ENCODE results near the gene BNIP5. TPM values are rescaled to one million over a fixed set of nuclear protein-coding genes. Genes with fewer than 3 reads are reported as not detected.

BNIP5 gene
- total RNA-seq, 2 experiments from 2014 or later, result not detected

- no peaks in the 10 kb centered on the region for H3K36me3 Mint-ChIP-seq (ENCODE audit: low read depth)
- no peak overlapping the region for H3K27ac Mint-ChIP-seq
- no peak overlapping the region for H3K4me3 ChIP-seq (ENCODE audit: low read length)
- no peaks in the 10 kb centered on the region for H3K9me3 Mint-ChIP-seq
- intact Hi-C loops (cut with DNase I, micrococcal nuclease), result no loop called here
- H3K27me3 Mint-ChIP-seq, result no peaks in the 10 kb centered on the region
- ChIA-PET POLR2A (no interaction called here), CTCF (no interaction called here)
- TF ChIP-seq CTCF (IDR thresholded peaks at IDR 0.05), result no peak
- ATAC-seq (ENCODE audit: poor library complexity) (no peak), DNase-seq (no peak)
- no peak overlapping the region for H3K27ac ChIP-seq (ENCODE audit: low read depth in 1 of 2, low read length in 2 of 2)
- H3K4me1 ChIP-seq (ENCODE audit: insufficient read depth, low read length), result no peaks in the 10 kb centered on the region
- H3K4me3 Mint-ChIP-seq, result no peak overlapping the region
- no peaks in the 10 kb centered on the region for H3K9me3 ChIP-seq (ENCODE audit: control insufficient read depth in 1 of 2, insufficient read depth in 1 of 2, low read length in 2 of 2)
- H3K36me3 ChIP-seq (ENCODE audit: insufficient read depth, low read length), result no peaks in the 10 kb centered on the region
- no peaks in the 10 kb centered on the region for H3K4me1 Mint-ChIP-seq (ENCODE audit: low read depth)
- H3K27me3 ChIP-seq (ENCODE audit: control insufficient read depth in 1 of 2, insufficient read depth in 2 of 2, low read length in 2 of 2), result no peaks in the 10 kb centered on the region
Measured at GRCh38 chr6:36312854-36313648, 23.6 kb downstream of the BNIP5 start.

- H3K27me3 Mint-ChIP-seq, result no peaks in the 10 kb centered on the region
- ChIA-PET POLR2A (no interaction called here), CTCF (no interaction called here)
- no peaks in the 10 kb centered on the region for H3K4me1 ChIP-seq (ENCODE audit: insufficient read depth, low read length)
- no peaks in the 10 kb centered on the region for H3K36me3 Mint-ChIP-seq (ENCODE audit: low read depth)
- no peaks in the 10 kb centered on the region for H3K4me1 Mint-ChIP-seq (ENCODE audit: low read depth)
- H3K27ac ChIP-seq (ENCODE audit: low read depth in 1 of 2, low read length in 2 of 2), result no peak overlapping the region
- H3K9me3 Mint-ChIP-seq, result no peaks in the 10 kb centered on the region
- H3K4me3 Mint-ChIP-seq, result no peak overlapping the region
- H3K27ac Mint-ChIP-seq, result no peak overlapping the region
- H3K4me3 ChIP-seq (ENCODE audit: low read length), result no peak overlapping the region
- intact Hi-C loops (cut with DNase I, micrococcal nuclease), result no loop called here
- no peaks in the 10 kb centered on the region for H3K27me3 ChIP-seq (ENCODE audit: control insufficient read depth in 1 of 2, insufficient read depth in 2 of 2, low read length in 2 of 2)
- no peaks in the 10 kb centered on the region for H3K36me3 ChIP-seq (ENCODE audit: insufficient read depth, low read length)
- no peaks in the 10 kb centered on the region for H3K9me3 ChIP-seq (ENCODE audit: control insufficient read depth in 1 of 2, insufficient read depth in 1 of 2, low read length in 2 of 2)
- ATAC-seq (ENCODE audit: poor library complexity), result no peak
- TF ChIP-seq CTCF (IDR thresholded peaks at IDR 0.05), result no peak
- no peak for DNase-seq
Measured at GRCh38 chr6:36309900-36310299, 26.8 kb downstream of the BNIP5 start.

- POLR2A ChIA-PET, result no interaction called here
Measured at GRCh38 chr6:36309203-36309602, 27.5 kb downstream of the BNIP5 start.

More at GRCh38 chr6:36309203-36309602, 27.5 kb downstream of the BNIP5 start:
- intact Hi-C loops (cut with DNase I, micrococcal nuclease), result no loop called here
- no peaks in the 10 kb centered on the region for H3K36me3 ChIP-seq (ENCODE audit: insufficient read depth, low read length)
- TF ChIP-seq CTCF (IDR thresholded peaks at IDR 0.05), result no peak
- no peak overlapping the region for H3K27ac ChIP-seq (ENCODE audit: low read depth in 1 of 2, low read length in 2 of 2)
- no peaks in the 10 kb centered on the region for H3K4me1 ChIP-seq (ENCODE audit: insufficient read depth, low read length)
- H3K27ac Mint-ChIP-seq, result no peak overlapping the region
- H3K27me3 Mint-ChIP-seq, result no peaks in the 10 kb centered on the region
- CTCF ChIA-PET, result no interaction called here
- H3K36me3 Mint-ChIP-seq (ENCODE audit: low read depth), result no peaks in the 10 kb centered on the region
- no peak overlapping the region for H3K4me3 ChIP-seq (ENCODE audit: low read length)
- no peaks in the 10 kb centered on the region for H3K9me3 ChIP-seq (ENCODE audit: control insufficient read depth in 1 of 2, insufficient read depth in 1 of 2, low read length in 2 of 2)
- no peaks in the 10 kb centered on the region for H3K27me3 ChIP-seq (ENCODE audit: control insufficient read depth in 1 of 2, insufficient read depth in 2 of 2, low read length in 2 of 2)
- no peak for ATAC-seq (ENCODE audit: poor library complexity)
- no peak overlapping the region for H3K4me3 Mint-ChIP-seq
- H3K4me1 Mint-ChIP-seq (ENCODE audit: low read depth), result no peaks in the 10 kb centered on the region
- no peak for DNase-seq
- no peaks in the 10 kb centered on the region for H3K9me3 Mint-ChIP-seq
